ENCODE measurements around the gene ITGAV.

The ITGAV gene

GRCh38 chr2:186573531-186573930, 16.3 kb upstream of the ITGAV start:
- DNase-seq (ENCODE audit: low read depth in 3 of 3, low spot score in 1 of 3) = no peak

GRCh38 chr2:186575302-186575701, 14.6 kb upstream of the ITGAV start:
- DNase-seq (ENCODE audit: low read depth in 3 of 3, low spot score in 1 of 3) = no peak

GRCh38 chr2:186575856-186576255, 14.0 kb upstream of the ITGAV start:
- no peak for DNase-seq (ENCODE audit: low read depth in 3 of 3, low spot score in 1 of 3)

- DNase-seq (ENCODE audit: low read depth in 3 of 3, low spot score in 1 of 3) = no peak
Measured at GRCh38 chr2:186576614-186577013, 13.2 kb upstream of the ITGAV start.

GRCh38 chr2:186582698-186583097, 7.2 kb upstream of the ITGAV start:
- DNase-seq (ENCODE audit: low read depth in 3 of 3, low spot score in 1 of 3) = no peak

GRCh38 chr2:186584053-186584452, 5.8 kb upstream of the ITGAV start:
- no peak for DNase-seq (ENCODE audit: low read depth in 3 of 3, low spot score in 1 of 3)

GRCh38 chr2:186588421-186588820, 1.4 kb upstream of the ITGAV start:
- no peak for DNase-seq (ENCODE audit: low read depth in 3 of 3, low spot score in 1 of 3)

- no peak for DNase-seq (ENCODE audit: low read depth in 3 of 3, low spot score in 1 of 3)
Measured at GRCh38 chr2:186588940-186589611, 780 bp upstream of the ITGAV start.

- no peak for DNase-seq (ENCODE audit: low read depth in 3 of 3, low spot score in 1 of 3)
Measured at GRCh38 chr2:186590350-186590758, 498 bp downstream of the ITGAV start.

- DNase-seq (ENCODE audit: low read depth in 3 of 3, low spot score in 1 of 3) = no peak
Measured at GRCh38 chr2:186590759-186591505, 1.1 kb downstream of the ITGAV start.

- no peak for DNase-seq (ENCODE audit: low read depth in 3 of 3, low spot score in 1 of 3)
Measured at GRCh38 chr2:186591506-186591890, 1.6 kb downstream of the ITGAV start.

- DNase-seq (ENCODE audit: low read depth in 3 of 3, low spot score in 1 of 3) = no peak
Measured at GRCh38 chr2:186592137-186592875, 2.5 kb downstream of the ITGAV start.

- no peak for DNase-seq (ENCODE audit: low read depth in 3 of 3, low spot score in 1 of 3)
Measured at GRCh38 chr2:186593523-186593922, 3.7 kb downstream of the ITGAV start.

GRCh38 chr2:186594001-186594722, 4.3 kb downstream of the ITGAV start:
- DNase-seq (ENCODE audit: low read depth in 3 of 3, low spot score in 1 of 3) = no peak

GRCh38 chr2:186595219-186595618, 5.4 kb downstream of the ITGAV start:
- no peak for DNase-seq (ENCODE audit: low read depth in 3 of 3, low spot score in 1 of 3)

GRCh38 chr2:186599186-186599778, 9.4 kb downstream of the ITGAV start:
- no peak for DNase-seq (ENCODE audit: low read depth in 3 of 3, low spot score in 1 of 3)

GRCh38 chr2:186603286-186603685, 13.4 kb downstream of the ITGAV start:
- no peak for DNase-seq (ENCODE audit: low read depth in 3 of 3, low spot score in 1 of 3)

- no peak for DNase-seq (ENCODE audit: low read depth in 3 of 3, low spot score in 1 of 3)
Measured at GRCh38 chr2:186605041-186605440, 15.2 kb downstream of the ITGAV start.

- no peak for DNase-seq (ENCODE audit: low read depth in 3 of 3, low spot score in 1 of 3)
Measured at GRCh38 chr2:186607660-186608324, 17.9 kb downstream of the ITGAV start.

GRCh38 chr2:186610785-186611184, 20.9 kb downstream of the ITGAV start:
- no peak for DNase-seq (ENCODE audit: low read depth in 3 of 3, low spot score in 1 of 3)

GRCh38 chr2:186611526-186611925, 21.7 kb downstream of the ITGAV start:
- DNase-seq (ENCODE audit: low read depth in 3 of 3, low spot score in 1 of 3) = no peak

Measured in stimulated activated CD4-positive, alpha-beta T cell treated with anti-CD3 and anti-CD28 coated beads, TNF-alpha, amount 100 ng/mL, for 1 hour (primary cell).